Esophagus squamous epithelium (tissue), 5 donors: Measurements from ENCODE around the gene UCKL1. TPM values are rescaled to one million over a fixed set of nuclear protein-coding genes. Genes with fewer than 3 reads are reported as not detected.

Experiments
- DNase-seq: peaks from one replicate; lab custom pipeline; 2025; lab: John Stamatoyannopoulos, UW
- H3K27ac ChIP-seq, 4 donors: fragments of 200-600 bp; sonication (generic); one replicate each; pipeline ENCODE4 v1.5.1; 2016 to 2019; ENCODE audit warnings: mild to moderate bottlenecking in 1 of 4
- H3K27me3 ChIP-seq, 4 donors: fragments of 200-600 bp; sonication (generic); 1 replicate in 3 of 4; 2 replicates in 1 of 4; pipeline versions ENCODE4 v1.5.1 to v1.6.0; 2017 to 2021; ENCODE audit warnings: antibody characterized with exemption in 1 of 4
- H3K36me3 ChIP-seq, 3 donors: fragments of 200-600 bp; sonication (generic); one replicate each; pipeline ENCODE4 v1.5.1; 2016 to 2019
- H3K4me1 ChIP-seq, 3 donors: fragments of 200-600 bp; sonication (generic); one replicate each; pipeline ENCODE4 v1.5.1; 2017 to 2019
- H3K4me3 ChIP-seq, 4 donors: fragments of 200-600 bp; sonication (generic); 1 replicate in 3 of 4; 2 replicates in 1 of 4; pipeline ENCODE4 v1.5.1; 2016 to 2019; ENCODE audit warnings: mild to moderate bottlenecking in 2 of 4, moderate library complexity in 1 of 4
- H3K9me3 ChIP-seq, 3 donors: fragments of 200-600 bp; sonication (generic); one replicate each; pipeline ENCODE4 v1.5.1; 2016 to 2019
- CTCF ChIP-seq, 6 experiments: fragments of 450-650 bp in 4 of 6; fragments of 200-600 bp in 2 of 6; sonication (generic) in 2 of 6; IDR thresholded peaks; one replicate each; pipeline ENCODE4 v1.5.1; 2016 to 2019; ENCODE audit warnings: antibody characterized with exemption in 6 of 6, mild to moderate bottlenecking in 4 of 6, moderate library complexity in 4 of 6
- POLR2A ChIP-seq, 4 donors: fragments of 450-650 bp; IDR thresholded peaks; one replicate each; pipeline ENCODE4 v1.6.1; 2017; ENCODE audit warnings: antibody characterized with exemption in 4 of 4, mild to moderate bottlenecking in 4 of 4, moderate library complexity in 3 of 4
- WGBS, 2 donors: methylation state at CpG; one replicate each; pipeline ENCODE4 v1.1.5; 2018; 5-methylcytosine and 5-hydroxymethylcytosine counted together
- intact Hi-C: fragments of 100-400 bp; cut with DNase I; formaldehyde crosslinking; loops from one replicate; pipeline ENCODE4 v1.15.0; 2022
- total RNA-seq, 4 donors: library from RNA; depleted of rRNA; stranded (reverse); fragments of >200 nt; gene quantifications; one replicate each; pipeline ENCODE4 v1.1.0, GENCODE V29; 2016
- donor health status: DM: yes; HTN: yes; CAD: no.

The UCKL1 gene
- total RNA-seq, 4 donors from 2014 or later, result 23.1 to 38.0 (median 25.6) TPM

- Histone ChIP-seq H3K36me3 (peaks cover 34 to 79% (median 44%) of the 10 kb centered on the region in 3 donors), H3K4me3 (no peak overlapping the region), H3K9me3 (no peaks in the 10 kb centered on the region), H3K27ac (peak overlapping the region; percentile 90 to 96 (median 92)), H3K27me3 (no peaks in the 10 kb centered on the region), H3K4me1 (peaks cover 21 to 72% (median 28%) of the 10 kb centered on the region in 3 donors)
- no peak for DNase-seq
- TF ChIP-seq POLR2A (IDR thresholded peaks at IDR 0.05) (no peak), CTCF (IDR thresholded peaks at IDR 0.05) (no peak)
- intact Hi-C loops, result no loop called here
- WGBS, 2 donors, result 33 to 42% methylated on average over 1 to 4 of the region's 19 CpGs
Measured at GRCh38 chr20:63942969-63943807, 13.0 kb downstream of the UCKL1 start.

GRCh38 chr20:63942250-63942951 lies 13.8 kb downstream of the UCKL1 start:
- intact Hi-C loops, result no loop called here
- H3K27me3 ChIP-seq, result no peaks in the 10 kb centered on the region

GRCh38 chr20:63941282-63942081 lies 14.7 kb downstream of the UCKL1 start:
- intact Hi-C loops, result no loop called here
- peak overlapping the region in 1 of 4 donors; percentile 6 for H3K4me3 ChIP-seq
- H3K4me1 ChIP-seq, result peaks cover 11 to 55% (median 17%) of the 10 kb centered on the region in 3 donors
- no peaks in the 10 kb centered on the region for H3K27me3 ChIP-seq
- H3K9me3 ChIP-seq, result no peaks in the 10 kb centered on the region
- TF ChIP-seq CTCF (IDR thresholded peaks at IDR 0.05) (no peak), POLR2A (IDR thresholded peaks at IDR 0.05) (no peak)
- DNase-seq, result peak; percentile 55
- peak overlapping the region; percentile 90 to 96 (median 92) for H3K27ac ChIP-seq
- H3K36me3 ChIP-seq, result peaks cover 36 to 94% (median 44%) of the 10 kb centered on the region in 3 donors
- WGBS, 2 donors, result 9 to 37% methylated on average over 10 to 15 of the region's 39 CpGs

More at GRCh38 chr20:63942250-63942951, 13.8 kb downstream of the UCKL1 start:
- peaks cover 36 to 87% (median 44%) of the 10 kb centered on the region in 3 donors for H3K36me3 ChIP-seq
- no peaks in the 10 kb centered on the region for H3K9me3 ChIP-seq
- peak overlapping the region in 1 of 4 donors; percentile 30 for H3K4me3 ChIP-seq
- no peak for TF ChIP-seq CTCF (IDR thresholded peaks at IDR 0.05)
- peak in 1 of 4 donors; percentile 13 for TF ChIP-seq POLR2A (IDR thresholded peaks at IDR 0.05)
- H3K4me1 ChIP-seq, result peaks cover 13 to 65% (median 21%) of the 10 kb centered on the region in 3 donors
- H3K27ac ChIP-seq, result peak overlapping the region; percentile 90 to 96 (median 92)
- 15 to 17% methylated on average over 23 to 29 of the region's 30 CpGs for WGBS, 2 donors
- DNase-seq, result no peak

- no peak for DNase-seq
- whole genome bisulfite sequencing, 2 donors, result 94% methylated on average over 17 of the region's 58 CpGs; no CpG with 5 or more reads in 1 of the 2 donors
- peak overlapping the region; percentile 90 to 96 (median 92) for H3K27ac ChIP-seq
Measured at GRCh38 chr20:63940472-63941266, 15.5 kb downstream of the UCKL1 start.

More at GRCh38 chr20:63940472-63941266, 15.5 kb downstream of the UCKL1 start:
- H3K36me3 ChIP-seq, result peaks cover 33 to 94% (median 38%) of the 10 kb centered on the region in 3 donors
- H3K4me1 ChIP-seq, result peaks cover 11 to 50% (median 17%) of the 10 kb centered on the region in 3 donors
- intact Hi-C loops, result no loop called here
- H3K9me3 ChIP-seq, result no peaks in the 10 kb centered on the region
- H3K27me3 ChIP-seq, result no peaks in the 10 kb centered on the region
- TF ChIP-seq CTCF (IDR thresholded peaks at IDR 0.05) (no peak), POLR2A (IDR thresholded peaks at IDR 0.05) (no peak)
- H3K4me3 ChIP-seq, result no peak overlapping the region
